Measurements from ENCODE around the gene USP6NL.

GRCh38 chr10:11527068-11527467, 84.4 kb downstream of the USP6NL start:
- no peak for TF ChIP-seq POLR2A (IDR thresholded peaks at IDR 0.05)
- no peak for TF ChIP-seq CTCF (IDR thresholded peaks at IDR 0.05)

Measured in uterus (tissue), 2 donors.